GM18909 (cell line): ENCODE data around the gene GNAT1.
"Not testable (repeated sequence)": the region's sequence is repeated elsewhere in the genome, so short reads cannot be mapped to it uniquely, and the experiment has no call there.

ENCODE experiments used
- ATAC-seq: cut with Tn5 transposase; IDR thresholded peaks from one replicate; pipeline ENCODE4 v1.9.1; 2021; ENCODE audit warnings: mild to moderate bottlenecking; ENCODE audit not compliant: unreplicated experiment, poor library complexity

GNAT1 gene

GRCh38 chr3:50237133-50237651, 45.8 kb downstream of the GNAT1 start:
- no peak for ATAC-seq

DNA sequence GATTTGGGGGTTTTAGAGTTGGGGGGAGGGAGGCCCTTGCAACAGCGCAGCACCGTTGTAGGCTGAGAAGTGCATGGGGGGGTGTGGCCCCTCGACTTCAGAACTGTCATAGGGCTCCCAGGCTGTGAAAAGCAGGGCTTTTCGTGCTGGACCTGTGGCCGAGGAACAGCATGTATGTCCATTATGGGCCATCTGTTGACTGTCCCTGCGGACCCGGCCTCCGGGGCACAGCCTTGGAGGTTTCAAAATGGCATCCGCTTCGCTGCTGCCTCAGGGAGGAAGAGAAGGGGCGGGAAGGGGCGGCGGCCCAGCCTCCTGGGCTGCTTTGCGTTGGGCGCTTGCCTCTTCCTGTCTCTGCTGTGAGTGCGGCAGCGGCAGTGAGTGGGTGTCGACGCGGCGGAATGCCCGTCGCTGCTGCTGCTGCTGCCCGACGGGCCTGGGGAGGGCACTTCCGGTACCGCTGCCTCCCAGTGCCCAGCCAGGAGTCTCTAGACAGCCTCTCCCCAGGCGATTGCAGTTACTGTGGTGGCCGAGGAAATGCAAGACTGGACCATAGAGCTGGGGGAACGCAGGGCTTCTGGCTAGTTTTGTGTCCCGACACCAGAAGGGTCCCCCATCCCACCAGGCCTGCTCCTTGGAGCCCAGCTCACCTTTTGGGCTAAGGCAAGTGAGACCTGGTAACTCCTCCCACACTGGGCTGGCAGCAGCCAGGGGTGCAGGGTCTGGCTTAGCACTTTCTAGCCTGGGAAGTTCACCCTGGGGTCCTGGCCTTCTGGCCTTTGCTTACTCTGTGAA, 46.5 kb downstream of the GNAT1 start:
- ATAC-seq = peak; percentile 26

DNA sequence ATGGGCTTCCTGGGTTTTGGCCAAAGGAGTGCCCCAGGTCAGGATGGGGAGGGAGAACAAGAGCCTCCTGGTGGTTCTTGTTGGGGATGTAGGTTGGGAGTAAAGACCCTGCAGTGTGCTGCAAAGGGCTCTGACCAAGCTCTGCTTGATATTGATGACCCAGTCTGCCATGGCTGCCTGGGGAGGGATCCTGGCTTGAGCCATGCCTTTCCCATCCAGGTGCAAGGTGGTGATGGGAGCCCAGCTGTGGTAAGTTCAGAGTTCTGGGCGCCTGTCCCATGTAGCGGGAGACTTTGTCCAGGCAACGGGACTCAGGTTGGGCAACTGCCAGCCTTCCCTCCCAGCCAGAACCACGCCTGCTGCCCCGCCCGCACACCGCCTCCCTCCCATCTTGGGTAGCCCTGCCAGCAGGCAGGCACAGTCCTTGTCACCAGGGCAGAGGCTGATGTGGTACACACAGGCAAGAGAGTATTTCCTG, 47.2 kb downstream of the GNAT1 start:
- no peak for ATAC-seq

DNA sequence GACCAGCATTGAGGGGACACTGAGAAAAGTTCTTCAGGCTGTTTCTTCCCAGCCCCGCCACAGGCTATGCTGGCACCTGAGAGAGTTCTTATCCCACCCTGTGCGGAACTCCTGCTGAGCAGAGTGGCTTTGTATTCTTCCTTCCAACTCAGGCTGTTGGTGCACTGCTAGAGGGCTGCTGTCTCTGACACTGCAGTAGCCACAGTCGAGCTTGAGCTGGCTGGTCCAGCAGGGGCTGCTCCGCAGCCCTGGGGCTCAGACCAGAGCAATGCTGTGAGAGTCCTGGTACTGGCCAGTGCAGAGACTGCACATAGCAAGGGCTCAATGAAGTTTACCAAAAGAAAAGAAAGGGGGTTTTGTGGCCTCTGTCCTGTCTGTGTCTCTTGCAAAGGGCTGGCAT, 48.2 kb downstream of the GNAT1 start:
- ATAC-seq = no peak

- ATAC-seq = no peak
These were observed 49.8 kb downstream of the GNAT1 start for GRCh38 chr3:50241163-50241562.

DNA sequence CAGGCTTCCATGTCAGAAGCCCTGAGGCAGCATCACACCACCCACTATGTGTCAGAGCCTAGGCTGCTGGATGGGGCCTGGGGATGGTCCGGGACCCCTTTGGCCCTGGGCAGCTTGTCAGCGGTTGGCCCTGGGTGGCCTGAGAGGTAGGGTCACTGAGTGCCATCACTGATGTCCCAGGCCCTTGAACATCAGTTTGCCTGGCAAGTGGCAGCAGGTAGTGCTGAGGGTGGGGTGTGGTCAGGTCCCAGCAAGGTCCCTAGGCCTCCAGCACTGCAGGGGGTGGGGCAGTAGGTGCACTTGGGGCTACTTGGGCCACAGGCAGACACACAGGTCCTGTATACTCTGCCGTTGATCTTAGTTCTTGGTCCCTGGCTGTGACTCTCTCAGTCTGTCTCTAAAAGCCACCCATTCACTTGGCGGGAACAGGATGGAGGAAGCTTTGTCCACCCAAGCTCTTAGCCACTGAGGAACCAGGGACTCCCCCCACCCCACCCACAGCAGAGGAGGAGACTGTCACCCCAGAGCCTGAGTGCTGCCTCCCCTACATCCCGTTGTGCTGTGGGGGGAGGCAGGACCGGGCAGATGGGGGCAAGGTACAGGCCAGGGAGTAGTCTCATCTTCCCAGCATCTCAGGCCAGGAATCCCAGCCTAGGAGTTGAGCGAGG, 50.4 kb downstream of the GNAT1 start:
- ATAC-seq = no peak

GRCh38 chr3:50242381-50242770, 51.0 kb downstream of the GNAT1 start:
- no peak for ATAC-seq

DNA sequence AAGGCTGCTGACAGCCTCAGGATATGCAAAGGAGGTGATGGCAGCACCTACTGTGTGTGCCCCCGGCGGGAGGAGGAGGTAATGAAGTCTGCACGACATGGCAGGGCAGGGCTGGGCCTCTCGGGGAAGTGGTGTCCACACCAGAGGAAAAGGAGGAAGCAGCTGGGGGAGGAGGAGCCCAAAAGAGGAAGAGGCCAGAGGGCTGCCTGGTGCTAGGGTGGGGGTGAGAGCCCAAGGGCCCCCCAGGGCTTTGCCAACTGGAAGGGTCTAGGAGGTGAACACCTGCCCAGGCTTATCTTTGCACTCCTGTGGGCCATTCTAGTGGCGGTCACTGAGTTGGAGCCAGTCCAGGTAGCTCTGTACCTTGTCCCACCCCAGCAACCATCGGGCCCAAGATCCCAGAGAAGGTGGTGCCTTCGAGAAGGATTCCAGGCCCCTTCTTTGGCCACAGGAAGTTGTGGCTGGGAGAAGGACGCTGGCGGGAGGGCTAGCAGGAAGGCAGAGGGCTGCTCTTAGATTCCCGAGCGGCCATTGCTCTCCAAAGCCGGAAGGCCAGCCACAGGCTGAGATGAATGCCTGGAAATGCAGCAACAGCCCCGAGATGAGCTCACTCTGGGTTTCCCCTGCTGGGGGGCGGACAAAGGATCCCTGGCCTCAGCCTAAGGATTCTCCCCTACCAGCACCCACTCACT, 51.6 kb downstream of the GNAT1 start:
- ATAC-seq = no peak

DNA sequence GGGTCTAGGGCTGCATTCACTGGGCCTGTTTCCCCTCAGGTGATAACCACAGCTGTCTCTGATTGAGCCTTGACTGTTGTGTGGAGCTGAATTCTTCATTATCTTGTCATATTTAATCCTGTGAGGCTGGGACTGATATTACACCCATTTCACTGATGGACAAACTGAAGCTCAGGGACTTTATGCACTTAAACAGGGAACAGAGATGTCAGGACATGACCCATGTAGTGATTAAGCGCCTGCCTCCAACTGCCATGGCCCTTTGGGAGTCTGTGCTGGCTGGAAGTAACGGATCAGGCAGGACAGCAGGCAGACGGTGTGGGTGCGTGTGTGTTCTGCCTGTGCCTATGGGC, 52.1 kb downstream of the GNAT1 start:
- ATAC-seq = no peak

- ATAC-seq = not testable (repeated sequence)
These were observed 53.4 kb downstream of the GNAT1 start for GRCh38 chr3:50244813-50245212.

DNA sequence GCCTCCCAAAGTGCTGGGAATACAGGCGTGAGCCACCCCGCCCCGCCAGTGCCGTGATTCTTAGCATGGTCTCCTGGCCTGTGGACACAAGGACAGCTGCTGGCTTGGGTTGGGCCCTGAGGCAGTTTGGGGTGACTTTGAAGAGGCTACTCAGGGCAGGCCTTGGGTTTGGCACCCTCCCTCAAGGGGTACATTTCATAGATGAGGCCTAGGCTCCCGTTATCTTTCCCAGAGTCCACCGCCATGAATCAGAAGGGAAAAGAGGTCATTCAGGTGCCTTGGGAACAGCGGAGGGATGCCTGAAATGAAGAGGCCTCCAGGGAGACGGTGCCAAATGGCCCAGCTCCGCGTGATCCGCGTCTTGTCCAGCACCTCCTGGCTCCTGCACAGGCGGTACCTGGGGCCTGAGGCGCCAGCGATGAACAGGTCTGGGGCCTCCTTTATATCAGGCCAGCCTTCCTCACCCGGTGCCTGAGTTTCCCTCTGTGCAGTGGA, 53.9 kb downstream of the GNAT1 start:
- ATAC-seq = no peak

DNA sequence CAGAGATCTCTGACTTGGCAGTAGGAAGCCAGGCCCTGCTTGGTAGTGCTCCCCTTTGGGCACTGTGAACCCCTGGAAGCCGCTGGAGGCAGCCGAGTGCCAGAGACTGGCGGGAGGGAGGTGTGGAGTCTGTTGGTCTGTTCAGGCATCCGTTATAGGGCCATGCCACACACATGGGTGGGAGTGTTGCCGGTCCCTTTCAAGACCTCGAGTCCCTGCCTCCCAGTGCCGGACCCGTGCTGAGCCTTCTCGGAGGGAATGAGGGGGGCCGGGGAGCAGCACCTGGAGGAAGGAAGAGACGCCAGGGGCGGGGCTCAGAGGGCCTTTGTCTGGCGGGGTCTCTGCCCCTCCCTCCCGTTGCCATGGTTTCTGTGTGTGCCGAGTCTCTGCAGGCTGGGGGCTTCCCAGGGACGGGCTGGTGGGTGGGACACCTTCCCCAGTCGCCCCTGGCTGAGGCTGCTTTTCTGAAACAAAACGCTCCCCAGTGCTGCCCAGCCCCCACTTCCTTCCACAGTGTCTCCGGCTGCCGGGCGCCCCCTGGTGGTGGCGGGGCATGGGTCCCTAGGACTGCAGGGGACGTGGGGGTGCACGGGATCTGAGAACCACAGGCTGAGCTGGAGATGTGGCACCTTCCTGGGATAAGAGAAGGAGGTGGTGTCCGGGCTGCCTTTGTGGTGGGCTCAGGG, 54.6 kb downstream of the GNAT1 start:
- peak; percentile 66 for ATAC-seq

DNA sequence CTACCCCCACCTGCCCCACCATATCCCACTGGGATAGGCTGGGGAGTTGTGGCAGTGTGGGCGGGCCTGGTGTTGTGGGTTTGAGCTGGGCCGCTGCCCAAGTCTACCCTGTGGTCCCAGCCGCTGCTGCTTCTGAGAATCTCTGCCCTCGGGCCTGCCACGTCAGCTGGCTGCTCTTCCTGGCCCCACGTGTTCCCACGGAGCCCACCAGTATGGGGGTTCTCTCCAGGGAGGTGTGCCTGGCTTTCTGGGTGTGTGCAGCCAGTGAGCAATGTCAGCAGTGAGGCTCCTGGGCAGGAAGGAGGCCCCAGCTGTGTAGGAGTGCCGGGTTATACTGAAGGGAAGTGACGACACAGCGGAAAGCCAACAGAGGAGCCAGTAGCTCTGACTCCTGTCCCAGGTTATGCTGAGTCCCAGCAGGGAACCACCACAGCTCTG, 55.1 kb downstream of the GNAT1 start:
- ATAC-seq = peak; percentile 52
